ENCODE results near the gene STAC2.

DNA sequence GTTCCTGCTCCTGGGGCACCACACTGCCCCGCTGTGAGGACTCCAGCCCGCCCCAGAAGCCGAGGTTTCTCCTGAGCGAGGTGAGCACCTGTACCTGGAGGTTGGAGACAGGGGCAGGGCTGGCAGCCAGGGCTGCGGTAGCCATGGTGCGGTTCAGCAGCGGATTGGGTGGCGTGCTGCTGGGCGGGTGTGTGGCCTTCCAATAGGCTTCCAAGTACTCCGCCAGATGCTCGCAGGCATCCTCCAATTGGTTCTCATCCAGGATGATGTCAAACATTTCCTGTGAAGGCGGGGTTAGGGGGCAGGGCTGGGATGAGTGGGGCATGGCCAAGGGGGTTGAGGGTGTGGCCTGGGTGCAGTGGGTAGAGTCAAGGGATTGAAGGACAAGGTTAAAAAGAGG is 48.5 kb downstream of the STAC2 start:
- TF ChIP-seq EZH2 (IDR thresholded peaks at IDR 0.05; ENCODE audit: insufficient read depth, poor library complexity, severe bottlenecking) = no peak
- TF ChIP-seq EZH2phosphoT487 (IDR thresholded peaks at IDR 0.05; ENCODE audit: insufficient read depth, low read depth) = no peak

Data from GM23248 (cell line).